ENCODE results near the gene PLXNC1. TPM values are rescaled to one million over a fixed set of nuclear protein-coding genes. Genes with fewer than 3 reads are reported as not detected.

PLXNC1 gene
- total and polyA plus RNA-seq, 2 of the 8 experiments (the other 6 are each of a cell fraction or from before 2014, with no cell fraction given): 0.83 to 2.0 TPM

GRCh38 chr12:94149781-94150239, 1.4 kb downstream of the PLXNC1 start (continued):
- TF ChIP-seq E2F6 (IDR thresholded peaks at IDR 0.05) (peak; percentile 1), RNF2 (IDR thresholded peaks at IDR 0.05; ENCODE audit: borderline replicate concordance, low read depth, low read length, missing control alignments, poor library complexity, severe bottlenecking) (no peak), EZH2 (IDR thresholded peaks at IDR 0.05; ENCODE audit: low read depth, low read length, severe bottlenecking) (peak; percentile 88)
